GM18517 (cell line): ENCODE results near the gene TMEM217.

Experiments used
- ATAC-seq: cut with Tn5 transposase; IDR thresholded peaks from one replicate; pipeline ENCODE4 v1.9.1; 2021; ENCODE audit warnings: mild to moderate bottlenecking, moderate library complexity; ENCODE audit not compliant: unreplicated experiment

TMEM217 gene

DNA sequence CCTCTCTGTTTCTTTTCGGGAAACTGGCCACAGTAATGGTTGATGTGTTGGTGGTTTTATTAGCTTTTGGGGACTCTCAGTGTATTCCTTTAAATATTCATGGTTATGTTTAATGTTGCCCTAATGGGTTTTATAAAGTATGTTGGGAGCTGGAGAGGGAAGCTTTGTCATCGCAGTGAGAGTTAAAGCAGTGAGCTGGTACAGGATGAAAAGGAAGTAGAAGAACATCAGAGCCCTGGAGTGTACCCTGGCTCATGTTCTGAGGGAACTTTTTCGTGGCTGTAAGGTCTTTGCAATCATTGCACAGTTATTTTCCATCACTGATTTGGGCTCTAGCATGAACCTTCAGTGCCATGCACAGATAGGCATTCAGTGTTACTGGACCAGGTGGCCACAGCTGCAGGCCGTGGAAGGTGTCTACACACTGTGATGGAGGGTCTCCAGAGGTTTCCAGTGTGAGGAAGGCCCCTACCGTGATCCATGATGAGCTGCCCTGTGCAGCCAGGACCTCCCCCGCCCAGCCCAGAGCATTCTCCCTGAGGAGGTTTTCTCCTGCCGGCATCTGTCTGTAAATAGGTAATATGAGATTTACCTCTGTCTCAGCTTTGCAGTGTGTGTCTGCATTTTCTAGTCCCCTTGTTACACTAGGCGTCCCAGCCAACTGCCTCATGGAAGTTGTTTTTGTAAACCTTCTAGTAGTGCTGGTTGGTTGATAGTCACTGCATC lies 22.4 kb upstream of the TMEM217 start:
- ATAC-seq, result no peak

DNA sequence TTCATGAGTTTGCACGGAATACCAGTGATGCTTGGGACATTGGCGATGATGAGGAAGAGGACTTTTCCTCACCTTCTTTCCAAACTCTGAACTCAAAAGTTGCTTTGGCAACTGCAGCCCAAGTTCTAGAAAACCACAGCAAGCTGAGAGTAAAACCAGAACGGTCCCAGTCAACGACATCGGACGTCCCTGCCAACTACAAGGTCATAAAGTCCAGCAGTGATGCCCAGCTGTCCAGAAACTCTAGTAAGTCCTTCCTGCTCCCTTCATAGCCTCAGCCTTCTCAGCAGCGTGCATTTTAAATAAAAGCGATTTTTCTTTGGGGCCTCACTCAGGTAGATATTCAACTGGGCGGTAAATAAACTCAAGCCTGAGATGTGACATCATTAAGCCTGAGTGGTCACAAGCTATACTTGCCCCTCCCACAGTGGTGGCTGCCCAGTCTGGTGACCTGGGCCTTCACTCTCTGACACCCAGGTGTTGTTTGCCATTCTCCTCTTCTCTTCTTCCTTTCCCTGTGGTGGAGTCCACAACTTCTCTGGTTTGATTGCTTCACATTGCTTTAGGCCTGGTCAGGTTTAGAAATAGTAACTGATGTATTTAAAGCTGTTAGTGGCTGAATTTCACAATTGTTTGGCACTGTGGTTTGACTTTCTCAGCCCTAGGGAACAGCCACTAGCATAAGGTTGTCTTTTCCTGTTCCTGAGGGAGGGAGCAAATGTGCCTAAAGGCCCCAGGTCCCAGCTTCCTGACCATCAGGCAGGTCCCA lies 21.6 kb upstream of the TMEM217 start:
- ATAC-seq, result no peak

DNA sequence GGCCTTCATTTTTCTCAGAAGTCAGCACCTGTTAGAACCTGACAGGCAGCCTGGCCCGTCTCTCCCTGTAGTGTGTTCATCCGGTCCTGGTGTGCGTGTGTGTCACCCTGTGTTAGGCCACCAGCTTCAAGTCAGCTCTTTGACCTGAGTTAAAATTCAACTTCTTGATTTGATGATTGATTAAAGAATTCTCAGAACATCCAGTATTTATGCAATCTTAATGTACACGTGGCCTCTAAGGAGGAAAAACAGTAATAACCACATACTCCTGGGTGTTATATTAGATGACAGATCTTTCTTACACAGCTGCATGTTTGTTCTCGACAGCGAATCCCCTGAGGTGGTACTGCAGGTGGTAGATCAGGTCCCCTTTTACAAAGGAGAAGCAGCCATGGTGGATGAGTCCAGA lies 19.1 kb upstream of the TMEM217 start:
- ATAC-seq, result no peak

DNA sequence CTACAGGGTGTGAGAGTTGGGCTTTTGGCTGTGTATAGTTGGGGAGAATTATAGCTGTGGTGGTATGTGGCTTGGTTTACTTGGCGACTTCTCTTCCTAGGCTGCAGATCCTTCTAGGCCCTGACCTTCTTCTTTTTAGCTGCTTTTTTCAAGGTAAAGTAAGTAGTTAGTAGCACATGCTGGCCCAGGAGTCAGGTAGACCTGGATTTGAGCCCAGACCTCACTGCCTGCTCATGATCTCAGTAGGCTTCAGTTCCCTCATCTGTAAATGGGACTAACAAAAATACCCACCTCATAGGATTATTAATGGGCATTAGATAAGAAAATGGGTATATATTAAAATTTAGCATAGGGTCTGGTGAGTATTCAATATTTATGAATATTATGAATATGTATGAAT lies 17.4 kb upstream of the TMEM217 start:
- ATAC-seq, result no peak

DNA sequence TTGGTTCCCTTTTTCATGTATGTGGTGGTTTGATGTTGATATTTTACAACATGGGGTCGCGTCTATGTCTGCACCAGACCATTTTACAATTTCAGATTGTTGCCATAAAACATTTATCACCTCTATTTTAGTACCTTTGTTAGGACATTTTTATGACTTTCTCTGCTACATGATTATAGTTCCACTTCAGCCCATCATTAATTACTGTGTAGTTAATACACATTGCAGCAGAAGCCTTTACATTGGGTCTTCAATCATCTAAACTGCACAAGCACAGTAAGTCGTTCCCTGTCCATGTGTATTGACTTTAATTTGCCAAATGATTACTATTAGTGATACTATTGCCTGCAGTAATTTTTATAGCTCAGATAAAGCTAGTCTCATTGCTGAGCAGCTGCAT lies 15.7 kb upstream of the TMEM217 start:
- ATAC-seq, result no peak

DNA sequence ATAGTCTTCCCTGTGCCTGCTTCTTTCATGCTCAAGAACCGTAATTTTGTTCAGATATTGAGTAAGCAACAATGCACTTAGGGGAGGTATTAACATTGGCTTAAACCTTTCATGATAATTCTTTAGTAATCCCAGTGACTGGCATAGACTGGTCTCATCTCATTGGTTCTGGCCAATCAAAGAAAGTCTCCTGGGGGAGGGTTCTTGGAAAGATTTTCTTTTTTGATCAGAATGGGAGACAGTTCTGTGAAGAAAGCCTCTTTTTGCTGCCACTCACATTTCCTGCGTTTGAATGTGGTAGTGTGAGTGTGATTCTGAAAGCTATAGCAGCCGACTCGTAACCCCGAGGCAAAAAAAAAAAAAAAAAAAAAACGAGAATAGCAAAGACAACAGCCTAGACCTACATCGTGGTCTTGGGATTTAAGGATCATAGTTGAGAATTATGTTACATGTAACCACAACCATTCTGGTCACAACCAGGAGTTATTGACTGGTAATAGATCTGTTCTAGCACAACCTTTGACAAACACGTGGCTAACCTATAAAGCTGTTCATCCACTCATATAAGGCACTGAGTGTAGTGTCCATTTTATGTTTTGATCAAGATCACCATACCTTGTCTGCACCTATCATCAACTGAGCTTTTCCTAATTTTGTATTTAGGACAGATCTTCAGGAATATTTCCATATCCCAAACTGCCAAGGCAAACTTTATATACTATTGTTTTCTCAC lies 15.1 kb upstream of the TMEM217 start:
- no peak for ATAC-seq

DNA sequence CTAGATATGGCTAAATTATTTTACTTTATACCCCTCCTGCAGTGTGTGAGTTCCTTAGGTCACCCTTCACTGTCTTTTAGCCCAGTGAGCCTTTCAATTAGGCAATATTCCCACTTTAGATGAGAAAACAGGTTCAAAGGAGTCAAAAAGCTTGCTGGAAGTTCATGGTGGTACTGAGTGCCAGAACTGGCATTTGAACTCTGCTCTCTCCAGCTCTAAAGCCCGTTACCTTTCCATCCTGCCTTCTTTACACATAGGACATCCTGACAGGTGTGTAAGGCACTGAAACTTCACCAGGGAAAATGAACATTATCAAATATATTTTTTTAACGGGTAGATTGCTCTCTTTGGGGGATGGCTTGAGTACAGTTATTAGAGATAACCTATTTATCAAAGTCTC lies 11.2 kb upstream of the TMEM217 start:
- ATAC-seq, result no peak

DNA sequence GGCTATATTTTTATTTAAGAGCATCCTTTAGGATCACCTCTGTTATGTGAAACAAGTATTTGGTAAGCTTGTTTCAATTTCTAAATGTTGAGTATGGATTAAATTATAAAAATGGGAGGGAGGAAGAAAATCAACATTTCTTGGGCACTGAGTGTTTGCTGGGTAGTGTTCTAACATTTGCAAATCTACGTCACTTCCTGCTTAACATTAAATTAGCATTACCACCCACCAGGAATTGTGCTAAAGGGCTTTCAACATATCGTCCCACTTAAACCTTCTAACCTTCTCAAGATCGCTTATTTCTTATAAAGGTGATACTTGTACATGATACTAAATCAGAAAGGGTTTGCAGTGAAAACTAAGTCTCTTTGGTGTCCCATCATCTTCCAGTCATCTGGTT lies 7.9 kb upstream of the TMEM217 start:
- ATAC-seq, result no peak

DNA sequence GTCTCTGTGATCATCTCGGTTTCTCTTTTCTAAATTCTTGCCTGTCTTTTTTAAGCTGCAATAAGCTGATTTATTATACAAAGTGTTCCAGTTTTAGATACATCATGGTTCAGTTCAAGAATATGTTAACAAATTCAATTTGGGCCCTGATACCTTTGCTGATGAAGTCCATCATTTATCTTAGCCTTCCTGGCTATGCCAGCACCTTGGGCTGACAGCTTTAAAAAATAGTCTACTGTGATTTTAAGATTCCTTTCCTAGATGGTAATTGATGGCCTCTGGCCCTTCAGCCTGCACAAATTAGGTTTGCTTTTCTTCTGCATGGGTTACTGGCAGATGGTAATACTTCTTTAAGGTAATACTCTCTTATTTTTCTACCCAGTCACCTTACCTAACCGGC lies 7.1 kb upstream of the TMEM217 start:
- no peak for ATAC-seq

DNA sequence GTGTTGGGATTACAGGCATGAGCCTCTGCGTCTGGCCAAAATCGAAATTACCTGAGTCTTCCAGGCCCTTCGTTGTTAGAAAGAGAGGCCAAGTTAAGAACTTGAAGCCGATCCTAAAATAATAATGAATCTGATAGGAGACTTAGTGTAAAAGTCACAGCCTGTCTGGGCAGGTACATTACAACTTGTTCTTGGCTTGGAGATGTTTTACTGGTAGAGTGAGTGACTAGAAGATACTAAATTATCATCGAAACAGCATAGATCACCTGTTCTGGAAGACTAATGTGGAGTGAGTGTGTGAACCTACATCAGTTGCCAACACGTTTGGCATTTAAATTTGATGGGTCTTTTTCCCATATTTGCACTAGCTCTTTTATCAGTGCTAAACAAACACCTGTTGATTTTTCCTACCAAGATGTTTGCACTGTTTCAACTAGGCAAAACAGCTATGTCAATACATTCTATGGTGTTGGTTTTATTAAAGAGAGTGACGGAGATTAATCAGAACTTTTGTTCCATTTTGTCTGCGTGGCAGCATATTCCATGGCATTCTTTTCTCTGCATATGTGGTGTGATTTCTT lies 4.6 kb upstream of the TMEM217 start:
- ATAC-seq, result no peak

DNA sequence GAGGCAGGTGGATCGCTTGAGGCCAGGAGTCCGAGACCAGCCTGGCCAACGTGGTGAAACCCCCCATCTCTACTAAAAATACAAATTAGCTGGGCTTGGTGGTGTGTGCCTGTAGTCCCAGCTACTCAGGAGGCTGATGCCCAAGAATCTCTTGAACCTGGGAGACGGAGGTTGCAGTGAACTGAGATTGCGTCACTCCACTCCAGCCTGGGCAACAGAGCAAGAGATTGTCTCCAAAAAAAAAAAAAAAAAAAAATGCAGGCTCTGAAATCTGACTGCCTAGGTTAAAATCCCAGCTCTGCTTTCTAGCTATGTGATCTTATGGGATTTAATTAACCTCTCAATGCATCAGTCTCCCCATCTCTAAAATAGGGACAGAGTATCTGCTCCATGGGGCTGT lies 3.3 kb upstream of the TMEM217 start:
- ATAC-seq, result no peak

DNA sequence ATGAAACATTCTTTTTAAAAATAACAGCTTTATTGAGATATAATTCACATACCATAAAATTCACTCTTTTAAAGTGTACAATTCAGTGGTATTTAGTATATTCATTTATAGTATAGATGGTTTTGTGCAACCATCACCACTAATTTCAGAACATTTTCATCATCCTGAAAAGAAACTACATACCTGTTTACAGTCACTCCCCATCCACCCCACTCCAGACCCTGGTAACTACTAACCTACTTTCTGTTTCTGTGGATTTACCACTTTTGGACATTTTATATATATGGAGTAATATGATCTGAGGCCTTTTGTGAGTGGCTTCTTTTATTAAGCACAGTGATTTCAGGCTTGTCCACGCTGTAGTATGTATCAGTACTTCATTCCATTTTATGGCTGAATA lies 2.5 kb upstream of the TMEM217 start:
- no peak for ATAC-seq

DNA sequence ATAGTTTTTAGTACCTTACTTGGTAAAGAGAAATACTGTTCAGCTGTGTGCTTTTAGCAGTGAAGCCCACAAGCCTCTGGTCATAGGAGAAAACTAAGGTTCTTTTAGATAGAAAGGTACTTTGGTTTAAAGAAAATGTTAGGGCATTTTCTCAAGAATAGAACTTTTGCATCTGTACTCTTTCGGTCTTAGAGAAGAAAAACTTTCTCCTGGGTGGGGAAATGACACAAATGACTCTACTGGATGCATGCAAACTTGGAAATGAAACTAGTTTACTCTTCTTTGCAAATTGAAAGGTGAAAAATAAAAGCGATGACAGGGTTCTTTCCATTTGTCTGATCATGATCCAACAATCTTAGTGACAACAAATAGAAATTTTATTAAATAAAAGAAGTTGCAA lies 2.1 kb upstream of the TMEM217 start:
- ATAC-seq, result no peak

DNA sequence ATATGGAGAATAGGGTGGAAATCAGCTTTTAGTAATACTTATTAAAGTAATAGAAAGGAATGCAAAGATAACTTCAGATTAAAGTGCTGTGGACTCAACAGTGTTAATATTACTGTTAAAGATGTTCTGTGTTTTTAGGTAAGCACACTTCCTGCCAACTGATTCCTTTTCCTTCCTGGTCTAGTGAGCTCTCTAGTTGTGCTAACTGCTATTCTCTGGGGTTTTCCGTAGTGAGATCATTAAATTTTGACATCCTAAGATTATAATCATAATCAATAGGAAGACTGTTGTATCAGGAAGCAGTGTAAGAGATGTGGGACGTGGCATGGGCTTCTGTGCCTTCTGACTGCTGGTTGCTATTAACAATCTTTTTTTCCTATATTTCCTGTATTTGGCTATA lies 1.2 kb upstream of the TMEM217 start:
- ATAC-seq, result no peak

DNA sequence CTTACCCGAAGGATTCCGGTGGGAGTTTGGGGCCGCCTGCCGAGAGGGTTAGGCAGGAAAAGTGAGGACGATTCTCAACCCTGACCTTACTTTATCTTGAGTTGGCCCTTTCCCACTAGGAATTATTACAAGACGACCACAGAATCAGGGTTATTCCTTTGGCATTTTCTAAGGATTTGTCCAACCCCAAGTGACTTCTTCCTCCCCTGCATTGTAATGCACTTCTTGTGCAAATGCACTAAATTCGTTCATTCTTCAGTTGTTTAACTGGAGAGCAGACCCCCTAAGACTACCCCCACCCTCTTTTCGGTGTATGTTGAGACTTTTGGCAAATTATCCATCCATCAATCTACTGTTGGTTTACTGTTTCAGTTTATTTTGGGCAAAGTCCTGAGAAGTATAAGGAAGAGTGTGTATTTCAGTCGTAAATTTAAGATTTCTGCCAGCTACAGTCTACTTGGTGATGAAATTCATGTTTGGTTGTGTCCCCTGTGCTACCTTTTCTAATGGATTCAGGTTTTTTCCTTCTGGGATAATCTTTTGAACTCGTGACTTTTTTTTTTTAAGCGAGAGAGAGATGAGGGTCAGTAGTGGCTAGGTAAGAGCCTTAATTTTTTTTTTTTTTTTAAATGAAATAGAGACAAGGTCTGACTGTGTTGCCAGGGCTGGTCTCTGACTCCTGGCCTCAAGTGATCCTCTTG lies 611 bp upstream of the TMEM217 start:
- no peak for ATAC-seq

DNA sequence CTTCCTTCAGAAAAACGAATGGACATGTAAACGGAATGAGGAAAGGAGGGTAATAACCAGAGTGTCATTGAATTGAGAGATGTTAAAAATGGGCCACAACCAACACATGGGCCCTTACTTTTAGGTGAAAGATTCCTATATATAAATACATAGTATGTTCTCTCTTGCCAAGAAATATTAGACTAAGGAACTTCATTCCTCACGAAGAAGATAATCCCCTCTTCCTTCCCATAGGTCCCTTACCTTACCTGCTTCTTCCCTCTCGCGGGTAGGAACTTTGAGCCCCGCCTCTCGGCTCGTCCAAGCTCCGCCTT lies 667 bp downstream of the TMEM217 start:
- no peak for ATAC-seq

DNA sequence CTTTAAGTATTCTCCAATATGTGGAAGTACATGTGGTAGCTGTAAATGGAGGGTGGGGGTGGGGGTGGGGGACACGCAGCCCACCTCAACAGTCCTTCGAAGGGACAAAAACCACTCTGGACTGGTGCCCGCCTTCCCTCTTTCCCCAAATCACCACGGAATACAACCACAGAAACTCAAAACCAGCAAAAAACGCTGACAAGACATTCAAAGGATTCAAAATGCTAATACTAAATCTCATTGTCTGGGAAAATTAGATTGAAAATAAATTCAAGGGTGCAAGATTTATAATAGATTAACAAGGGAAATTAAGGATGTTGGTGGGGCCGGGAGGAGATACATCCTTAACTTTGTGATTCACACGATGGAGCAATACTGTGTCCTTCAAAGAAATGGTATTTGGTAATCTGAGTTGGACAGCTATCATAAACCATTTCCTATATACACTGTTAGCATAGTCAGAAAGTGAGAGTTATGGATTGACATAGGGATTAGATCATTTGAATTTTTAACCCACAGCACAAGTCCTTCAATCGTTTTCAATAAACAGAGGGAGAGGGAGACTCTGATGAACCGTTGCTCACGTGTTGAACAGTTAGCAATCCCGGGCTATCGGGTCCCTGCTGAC lies 1.1 kb downstream of the TMEM217 start:
- no peak for ATAC-seq

DNA sequence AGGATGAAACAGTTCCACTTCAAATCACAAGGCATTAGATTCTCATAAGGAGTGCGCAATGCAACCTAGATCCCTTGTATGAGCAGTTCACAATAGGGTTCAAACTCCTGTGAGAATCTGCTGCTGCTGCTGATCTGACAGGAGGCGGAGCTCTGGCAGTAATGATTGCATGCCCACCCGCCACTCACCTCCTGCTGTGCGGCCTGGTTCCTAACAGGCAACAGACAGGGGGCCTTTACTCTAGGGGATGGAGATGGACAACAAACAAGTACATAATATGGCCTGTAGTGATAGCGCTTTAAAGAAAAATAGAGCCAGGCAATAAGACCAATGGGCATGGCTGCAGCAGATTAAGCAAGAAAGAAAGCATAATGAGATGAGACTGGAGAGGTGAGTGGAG lies 3.1 kb downstream of the TMEM217 start:
- no peak for ATAC-seq

DNA sequence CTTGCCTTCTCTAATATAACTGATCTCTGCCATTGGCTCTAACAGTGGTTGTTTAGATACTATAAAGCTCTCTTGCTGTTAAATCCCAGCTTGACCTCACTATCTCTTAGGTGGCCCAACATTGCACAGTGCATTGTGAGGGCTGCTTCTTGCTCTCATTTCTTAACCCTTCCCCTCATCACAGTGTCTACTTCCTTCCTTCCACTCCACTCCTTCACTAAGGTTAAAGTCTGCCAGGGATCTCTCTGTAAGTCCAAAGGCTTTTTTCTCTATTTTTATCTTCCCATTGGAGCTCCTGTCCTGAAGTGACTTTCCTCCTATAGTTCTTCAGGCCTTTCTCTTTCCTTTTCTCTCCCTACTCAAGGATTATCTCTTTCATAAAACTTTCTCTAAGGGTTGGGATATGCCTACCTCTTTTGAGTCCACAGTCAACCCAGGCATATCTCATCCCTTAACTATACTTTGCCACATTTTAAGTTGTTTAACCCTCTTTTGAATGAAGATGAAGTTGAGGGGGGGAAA lies 4.4 kb downstream of the TMEM217 start:
- ATAC-seq, result no peak

DNA sequence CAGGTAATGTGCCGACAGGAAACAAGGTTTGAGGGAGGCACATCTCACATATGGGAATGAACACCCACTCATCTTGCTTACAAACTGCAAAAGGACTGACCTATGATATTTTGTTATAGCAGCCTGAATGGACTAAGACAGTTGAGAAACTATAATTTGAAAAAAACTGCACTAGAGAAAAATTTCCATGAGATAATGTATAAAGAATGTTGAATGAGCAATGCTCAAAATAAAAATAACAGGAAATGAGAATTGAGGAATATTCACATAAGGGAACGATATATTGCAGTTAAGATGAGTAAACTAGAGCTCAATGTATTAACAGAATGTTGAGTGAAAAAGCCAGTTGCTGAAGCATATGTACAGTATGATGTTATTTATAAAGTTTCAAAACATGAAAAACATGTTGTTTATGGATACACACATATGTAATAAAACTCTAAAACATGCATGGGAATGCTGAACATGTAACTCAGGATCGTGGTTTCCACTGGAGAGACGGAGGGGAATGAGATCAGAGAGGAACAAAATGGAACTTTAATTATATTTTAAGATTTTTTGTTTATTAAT lies 6.6 kb downstream of the TMEM217 start:
- ATAC-seq, result no peak
